Stomach (tissue), 9 donors: ENCODE results near the gene CNGA2. TPM values are rescaled to one million over a fixed set of nuclear protein-coding genes. Genes with fewer than 3 reads are reported as not detected.
"Not testable (repeated sequence)": the region's sequence is repeated elsewhere in the genome, so short reads cannot be mapped to it uniquely, and the experiment has no call there.

Experiments
- DNase-seq, 2 donors: peaks; one replicate each; pipeline versions ENCODE4 v3.0.0 to v3.0.0-alpha.2; 2013 to 2019
- H3K27ac ChIP-seq, 5 donors: fragments of 200-600 bp in 4 of 5; sonication (generic) in 4 of 5; one replicate each; pipeline ENCODE4 v1.5.1; 2013 to 2019; ENCODE audit warnings: mild to moderate bottlenecking in 1 of 5, moderate library complexity in 1 of 5
- H3K27me3 ChIP-seq, 3 donors: fragments of 200-600 bp; sonication (generic); one replicate each; pipeline ENCODE4 v1.5.1; 2017 to 2019; ENCODE audit warnings: mixed run types in 1 of 3
- H3K36me3 ChIP-seq, 4 donors: fragments of 200-600 bp; sonication (generic); 1 replicate in 3 of 4; 2 replicates in 1 of 4; pipeline ENCODE4 v1.5.1; 2016 to 2019
- H3K4me1 ChIP-seq, 4 donors: fragments of 200-600 bp; sonication (generic); one replicate each; pipeline ENCODE4 v1.5.1; 2016 to 2019
- H3K4me3 ChIP-seq, 4 donors: fragments of 200-600 bp; sonication (generic) in 3 of 4; one replicate each; pipeline ENCODE4 v1.5.1; 2016 to 2019; ENCODE audit warnings: mild to moderate bottlenecking in 1 of 4
- H3K9me3 ChIP-seq, 4 donors: fragments of 200-600 bp; sonication (generic); one replicate each; pipeline ENCODE4 v1.5.1; 2016 to 2019
- EP300 ChIP-seq: sonication (generic); formaldehyde crosslinking; IDR thresholded peaks from one replicate; pipeline ENCODE4 v1.6.1; 2017; ENCODE audit warnings: antibody characterized with exemption
- POLR2A ChIP-seq, 4 donors: fragments of 450-650 bp; IDR thresholded peaks; one replicate each; pipeline ENCODE4 v1.6.1; 2016; ENCODE audit warnings: antibody characterized with exemption in 4 of 4, control low read depth in 2 of 4, mild to moderate bottlenecking in 1 of 4, moderate library complexity in 1 of 4
- POLR2AphosphoS5 ChIP-seq, 3 donors: sonication (generic); formaldehyde crosslinking; IDR thresholded peaks; one replicate each; pipeline ENCODE4 v1.6.1; 2016; ENCODE audit warnings: antibody characterized with exemption in 3 of 3
- WGBS, 5 donors: extraction: QIAGEN DNeasy Blood & Tissue Kit in 3 of 5; methylation state at CpG; one replicate each; pipeline versions ENCODE4 v1.1.5 to v1.1.7; 2013 to 2018; 5-methylcytosine and 5-hydroxymethylcytosine counted together
- intact Hi-C: fragments of 100-400 bp; cut with DNase I; formaldehyde crosslinking; loops from one replicate; pipeline ENCODE4 v1.15.1; 2023; ENCODE audit warnings: low total_unique reads
- polyA plus RNA-seq, 3 donors: library from polyadenylated mRNA; stranded (reverse); fragments of 200-250 nt; gene quantifications; one replicate each; pipeline ENCODE4 v1.2.3, GENCODE V29; 2013
- total RNA-seq, 5 donors: library from RNA; depleted of rRNA; stranded (reverse); fragments of >200 nt; gene quantifications; one replicate each; pipeline versions ENCODE4 v1.1.0 to v1.2.3, GENCODE V29; 2014 to 2016
- TF ChIP-seq, protein P1 (sequence below), 7 experiments: fragments of 450-650 bp in 4 of 7; fragments of 200-600 bp in 3 of 7; sonication (generic) in 3 of 7; IDR thresholded peaks; one replicate each; pipeline ENCODE4 v1.5.1; 2016 to 2019; ENCODE audit warnings: antibody characterized with exemption in 7 of 7, control low read depth in 2 of 7, mild to moderate bottlenecking in 1 of 7
- donor health status: healthy with polysubstance abuse.
- donor health status: Bipolar disorder and iron deficiency.
- donor health status: healthy.

Gene CNGA2
- total and polyA plus RNA-seq, 8 donors, result not detected

DNA sequence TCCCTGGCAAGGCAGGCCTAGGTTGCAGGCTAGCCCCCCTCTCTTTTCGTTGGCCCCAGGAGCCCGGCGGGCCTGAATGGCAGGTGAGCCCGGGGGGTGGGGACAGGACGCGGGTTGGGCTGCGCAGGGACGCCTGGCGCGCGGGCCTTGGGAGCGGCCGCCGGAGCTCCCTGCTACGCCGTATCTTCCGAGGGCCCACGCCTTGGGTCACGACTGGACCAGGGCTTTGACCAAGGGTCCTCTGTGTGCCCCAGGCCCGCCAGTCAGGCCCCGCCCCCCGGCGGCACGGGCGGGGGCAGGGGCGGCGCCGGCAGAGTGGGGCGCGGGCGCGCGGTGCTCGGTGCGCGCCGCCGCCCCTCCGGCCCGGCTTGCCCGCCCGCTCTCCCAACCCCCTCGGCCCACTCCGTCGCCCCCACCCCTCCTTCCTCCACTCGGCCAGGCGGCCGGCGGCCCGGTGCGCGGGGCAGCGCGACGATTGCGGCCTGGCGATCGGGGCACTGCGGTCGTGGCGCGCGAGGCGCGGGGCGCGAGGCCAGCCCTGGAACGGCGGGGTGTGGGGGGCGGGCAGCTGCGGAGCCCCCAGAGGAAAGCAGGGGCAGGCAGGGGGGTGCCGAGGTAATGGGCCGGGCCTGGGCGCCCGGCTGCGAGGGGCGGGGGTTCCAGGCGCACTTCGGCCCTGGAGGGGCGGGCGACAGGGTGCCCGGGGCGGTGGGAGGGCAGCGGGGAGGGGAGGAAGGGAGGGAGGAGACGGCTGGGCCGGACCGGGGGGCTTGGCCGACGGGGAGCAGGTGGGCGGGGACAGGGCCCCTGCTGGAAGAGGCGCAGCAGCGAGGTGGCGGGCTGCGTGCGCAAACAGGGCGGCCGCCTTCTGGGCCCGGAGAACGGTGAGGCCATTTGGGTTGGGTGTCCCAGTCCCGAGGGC is 39.6 kb upstream of the CNGA2 start, which contains the start of gene PRRG3:
PRRG3 (plus strand) TSS at position 798 of the 922 bp plus-strand sequence. CDS start 3,357 bp downstream, outside the sequence.
- Histone ChIP-seq H3K9me3 (no peaks in the 10 kb centered on the region), H3K27ac (no peak within 1 kb of the TSS), H3K4me1 (peaks cover 0 to 4% (median 0%) of the 10 kb centered on the region in 4 donors), H3K36me3 (no peaks in the 10 kb centered on the region), H3K4me3 (peak within 1 kb of the TSS in 3 of 4 donors; percentile 18 to 25 (median 22)), H3K27me3 (peaks cover 0 to 24% (median 19%) of the 10 kb centered on the region in 3 donors)
- 4 to 52% (median 20%) methylated on average over 10 to 77 of the region's 100 CpGs for WGBS, 5 donors
- DNase-seq, result peak in 1 of 2 donors; percentile 67
- TF ChIP-seq, protein P1, sequence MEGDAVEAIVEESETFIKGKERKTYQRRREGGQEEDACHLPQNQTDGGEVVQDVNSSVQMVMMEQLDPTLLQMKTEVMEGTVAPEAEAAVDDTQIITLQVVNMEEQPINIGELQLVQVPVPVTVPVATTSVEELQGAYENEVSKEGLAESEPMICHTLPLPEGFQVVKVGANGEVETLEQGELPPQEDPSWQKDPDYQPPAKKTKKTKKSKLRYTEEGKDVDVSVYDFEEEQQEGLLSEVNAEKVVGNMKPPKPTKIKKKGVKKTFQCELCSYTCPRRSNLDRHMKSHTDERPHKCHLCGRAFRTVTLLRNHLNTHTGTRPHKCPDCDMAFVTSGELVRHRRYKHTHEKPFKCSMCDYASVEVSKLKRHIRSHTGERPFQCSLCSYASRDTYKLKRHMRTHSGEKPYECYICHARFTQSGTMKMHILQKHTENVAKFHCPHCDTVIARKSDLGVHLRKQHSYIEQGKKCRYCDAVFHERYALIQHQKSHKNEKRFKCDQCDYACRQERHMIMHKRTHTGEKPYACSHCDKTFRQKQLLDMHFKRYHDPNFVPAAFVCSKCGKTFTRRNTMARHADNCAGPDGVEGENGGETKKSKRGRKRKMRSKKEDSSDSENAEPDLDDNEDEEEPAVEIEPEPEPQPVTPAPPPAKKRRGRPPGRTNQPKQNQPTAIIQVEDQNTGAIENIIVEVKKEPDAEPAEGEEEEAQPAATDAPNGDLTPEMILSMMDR (IDR thresholded peaks at IDR 0.05), result no peak
- TF ChIP-seq EP300 (no peak), POLR2A (IDR thresholded peaks at IDR 0.05) (no peak), POLR2AphosphoS5 (IDR thresholded peaks at IDR 0.05) (no peak)
- intact Hi-C loops, result no loop called here

DNA sequence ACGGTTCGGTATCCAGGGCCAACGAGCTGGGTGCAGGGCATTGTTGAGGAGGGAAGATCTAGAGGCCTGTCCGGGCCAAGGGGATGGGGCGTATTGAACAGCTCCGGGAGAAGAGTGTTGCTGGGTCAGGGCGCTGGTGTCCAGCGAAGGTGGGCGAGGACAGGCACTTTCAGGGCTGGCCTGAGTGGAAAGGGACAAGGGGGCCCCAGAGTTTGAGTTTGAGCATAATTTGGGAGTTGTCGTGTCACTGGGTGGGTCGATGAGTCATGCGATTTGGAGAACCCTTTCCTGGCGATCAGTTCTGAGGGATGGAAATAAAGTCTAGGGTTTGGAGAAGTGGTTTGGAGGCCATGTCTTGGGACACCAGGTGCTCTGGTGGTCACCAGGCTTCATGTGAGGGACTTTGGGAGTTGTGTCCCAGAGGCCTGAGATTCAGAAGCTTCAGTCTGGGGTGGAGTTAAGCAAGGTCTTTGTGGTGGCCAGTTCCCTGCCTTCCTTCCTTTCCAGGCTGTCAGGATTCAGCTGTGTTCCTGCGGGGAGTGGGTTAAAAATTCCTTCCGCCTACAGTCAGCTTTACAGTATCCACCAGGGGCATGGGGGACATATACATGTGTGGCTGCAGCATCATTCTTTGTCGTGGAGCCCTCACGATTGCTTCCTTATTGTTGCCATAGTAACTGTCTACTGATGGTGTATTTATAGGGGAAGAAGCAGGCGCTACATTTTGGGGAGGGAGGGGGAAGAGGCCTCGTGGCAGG is 38.8 kb upstream of the CNGA2 start:
- H3K36me3 ChIP-seq, result no peaks in the 10 kb centered on the region
- peak in 1 of 2 donors; percentile 23 for DNase-seq
- intact Hi-C loops, result no loop called here
- WGBS, 5 donors, result 17 to 54% (median 37%) methylated on average over 13 to 19 of the region's 19 CpGs
- no peak overlapping the region for H3K27ac ChIP-seq
- H3K27me3 ChIP-seq, result peaks cover 0 to 25% (median 24%) of the 10 kb centered on the region in 3 donors
- H3K4me3 ChIP-seq, result peak overlapping the region in 1 of 4 donors; percentile 25
- H3K4me1 ChIP-seq, result peaks cover 0 to 4% (median 0%) of the 10 kb centered on the region in 4 donors
- no peak for TF ChIP-seq POLR2A (IDR thresholded peaks at IDR 0.05)
- no peak for TF ChIP-seq EP300
- TF ChIP-seq, protein P1 (IDR thresholded peaks at IDR 0.05), result no peak
- TF ChIP-seq POLR2AphosphoS5 (IDR thresholded peaks at IDR 0.05), result no peak
- H3K9me3 ChIP-seq, result no peaks in the 10 kb centered on the region

DNA sequence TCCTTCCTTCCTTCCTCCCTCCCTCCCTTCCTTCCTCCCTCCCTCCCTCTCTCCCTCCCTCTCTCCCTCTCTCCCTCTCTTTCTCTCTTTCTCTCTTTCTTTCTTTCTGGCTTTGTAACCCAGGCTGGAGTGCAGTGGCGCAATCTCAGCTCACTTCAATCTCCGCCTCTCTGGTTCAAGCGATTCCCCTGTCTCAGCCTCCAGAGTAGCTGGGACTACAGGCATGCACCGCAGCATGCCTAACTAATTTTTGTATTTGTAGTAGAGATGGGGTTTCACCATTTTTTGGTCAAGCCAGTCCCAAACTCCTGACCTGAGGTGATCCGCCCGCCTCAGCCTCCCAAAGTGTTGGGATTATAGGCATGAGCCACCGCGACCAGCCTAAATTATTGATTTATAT is 37.5 kb upstream of the CNGA2 start:
- H3K4me3 ChIP-seq, H3K4me1 ChIP-seq, H3K36me3 ChIP-seq, H3K9me3 ChIP-seq, DNase-seq, intact Hi-C loops: not testable (repeated sequence)
- Histone ChIP-seq H3K27ac (peak overlapping the region in 1 of 5 donors; percentile 46), H3K27me3 (peaks cover 0 to 25% (median 24%) of the 10 kb centered on the region in 3 donors)
- 83 to 93% (median 92%) methylated on average over 8 of the region's 8 CpGs for WGBS, 5 donors

DNA sequence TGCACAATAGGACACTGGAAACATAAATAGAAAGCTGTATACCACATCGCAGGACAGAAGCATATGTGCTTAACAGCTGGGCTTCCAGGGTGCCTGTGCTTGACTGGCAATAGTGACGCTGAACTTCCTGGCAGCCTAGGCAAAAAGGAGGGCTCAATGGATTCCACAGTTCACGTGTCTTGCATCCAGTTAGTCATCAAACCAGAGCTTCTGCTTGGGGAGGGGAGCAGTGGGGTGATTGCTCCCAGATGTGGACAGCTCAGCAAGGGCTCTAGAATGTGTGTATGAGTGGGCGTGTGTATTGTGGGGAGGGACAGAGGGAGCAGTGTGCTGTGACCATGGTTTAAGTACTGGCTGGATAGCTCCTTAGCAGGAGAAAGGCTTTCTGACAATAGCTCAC is 37.0 kb upstream of the CNGA2 start:
- intact Hi-C loops, result no loop called here
- Histone ChIP-seq H3K4me1 (peaks cover 0 to 4% (median 0%) of the 10 kb centered on the region in 4 donors), H3K9me3 (no peaks in the 10 kb centered on the region), H3K27me3 (peaks cover 0 to 25% (median 24%) of the 10 kb centered on the region in 3 donors), H3K27ac (peak overlapping the region in 1 of 5 donors; percentile 46), H3K4me3 (no peak overlapping the region), H3K36me3 (no peaks in the 10 kb centered on the region)
- TF ChIP-seq POLR2A (IDR thresholded peaks at IDR 0.05) (no peak), POLR2AphosphoS5 (IDR thresholded peaks at IDR 0.05) (no peak), EP300 (no peak)
- TF ChIP-seq, protein P1 (IDR thresholded peaks at IDR 0.05), result no peak
- peak in 1 of 2 donors; percentile 65 for DNase-seq
- WGBS, 5 donors, result 63 to 76% (median 66%) methylated on average over 3 to 4 of the region's 4 CpGs
